Activated T-helper 1 cell treated with anti-CD3 and anti-CD28 coated beads, Interleukin-12 subunit alpha, Interleukin-12 subunit beta, Interleukin-2, Interleukin-4 antibody, amounts not matched to agents 30 ng/mL and 10 ng/mL and 1 ng/mL, durations not matched to agents 14 hours and 24 hours and 36 hours (primary cell): ENCODE results near the gene EIF4E2. TPM values are rescaled to one million over a fixed set of nuclear protein-coding genes. Genes with fewer than 3 reads are reported as not detected.

ENCODE experiments used
- DNase-seq: peaks from one replicate; pipeline ENCODE4 v3.0.0; 2021; ENCODE audit warnings: low spot score
- H3K27ac Mint-ChIP-seq: one replicate; pipeline ENCODE4 v1.8.0; 2021; ENCODE audit warnings: mild to moderate bottlenecking, mixed read lengths
- H3K27me3 Mint-ChIP-seq: one replicate; pipeline ENCODE4 v1.8.0; 2022; ENCODE audit warnings: mild to moderate bottlenecking, moderate library complexity, mixed read lengths; ENCODE audit not compliant: insufficient read depth
- H3K36me3 Mint-ChIP-seq: one replicate; pipeline ENCODE4 v1.8.0; 2021; ENCODE audit warnings: low read depth, mixed read lengths
- H3K4me1 Mint-ChIP-seq: one replicate; pipeline ENCODE4 v1.8.0; 2021; ENCODE audit warnings: low read depth, mixed read lengths
- H3K4me3 Mint-ChIP-seq: one replicate; pipeline ENCODE4 v1.8.0; 2021; ENCODE audit warnings: mild to moderate bottlenecking, moderate library complexity, mixed read lengths
- H3K9me3 Mint-ChIP-seq: one replicate; pipeline ENCODE4 v1.8.0; 2021; ENCODE audit warnings: mixed read lengths
- intact Hi-C: fragments of 100-400 bp; cut with micrococcal nuclease; formaldehyde crosslinking; loops from one replicate; pipeline ENCODE4 v1.15.1; 2024
- total RNA-seq: library from RNA; stranded (reverse); gene quantifications from 2 replicates; pipeline ENCODE4 v1.2.3, GENCODE V29; 2022

Gene EIF4E2
- total RNA-seq, 1 donor from 2014 or later, result 94.3 TPM

GRCh38 chr2:232513353-232513752 is 37.1 kb upstream of the EIF4E2 start:
- intact Hi-C loops, result no loop called here
- no peaks in the 10 kb centered on the region for H3K36me3 Mint-ChIP-seq
- H3K4me1 Mint-ChIP-seq, result no peaks in the 10 kb centered on the region
- H3K27me3 Mint-ChIP-seq, result peaks cover 12% of the 10 kb centered on the region
- DNase-seq, result no peak
- no peak overlapping the region for H3K27ac Mint-ChIP-seq
- H3K4me3 Mint-ChIP-seq, result no peak overlapping the region
- no peaks in the 10 kb centered on the region for H3K9me3 Mint-ChIP-seq

- Mint-ChIP-seq H3K36me3 (no peaks in the 10 kb centered on the region), H3K4me1 (no peaks in the 10 kb centered on the region), H3K27me3 (peaks cover 9% of the 10 kb centered on the region), H3K4me3 (no peak overlapping the region), H3K27ac (no peak overlapping the region), H3K9me3 (no peaks in the 10 kb centered on the region)
- intact Hi-C loops, result no loop called here
- DNase-seq, result no peak
These were observed 34.9 kb upstream of the EIF4E2 start for GRCh38 chr2:232515639-232516038.

- H3K4me3 Mint-ChIP-seq, result no peak overlapping the region
- no peaks in the 10 kb centered on the region for H3K36me3 Mint-ChIP-seq
- intact Hi-C loops, result no loop called here
- DNase-seq, result no peak
- H3K27me3 Mint-ChIP-seq, result peaks cover 10% of the 10 kb centered on the region
- no peaks in the 10 kb centered on the region for H3K4me1 Mint-ChIP-seq
- H3K9me3 Mint-ChIP-seq, result no peaks in the 10 kb centered on the region
- H3K27ac Mint-ChIP-seq, result no peak overlapping the region
These were observed 33.9 kb upstream of the EIF4E2 start for GRCh38 chr2:232516551-232516950.

- Mint-ChIP-seq H3K4me3 (no peak overlapping the region), H3K27ac (no peak overlapping the region), H3K9me3 (no peaks in the 10 kb centered on the region), H3K4me1 (no peaks in the 10 kb centered on the region), H3K36me3 (no peaks in the 10 kb centered on the region), H3K27me3 (peaks cover 20% of the 10 kb centered on the region)
- intact Hi-C loops, result no loop called here
- DNase-seq, result no peak
These were observed 31.6 kb upstream of the EIF4E2 start for GRCh38 chr2:232518844-232519243.

- H3K27ac Mint-ChIP-seq, result no peak within 1 kb of the TSS
- no peaks in the 10 kb centered on the region for H3K36me3 Mint-ChIP-seq
- H3K4me3 Mint-ChIP-seq, result no peak within 1 kb of the TSS
- no peaks in the 10 kb centered on the region for H3K9me3 Mint-ChIP-seq
- intact Hi-C loops, result loop anchor here (10.0 kb wide), 1 partner anchor 595 kb away; the partner anchor contains the start of gene NPPC
- H3K4me1 Mint-ChIP-seq, result no peaks in the 10 kb centered on the region
- H3K27me3 Mint-ChIP-seq, result peaks cover 23% of the 10 kb centered on the region
- no peak for DNase-seq
These were observed 30.7 kb upstream of the EIF4E2 start, which contains the start of gene PRSS56 for GRCh38 chr2:232519581-232520438. Gene PRSS56, plus strand, starts transcription at chr2:232520388. Its CDS starts 211 bp downstream, at chr2:232520599.

- Mint-ChIP-seq H3K4me1 (no peaks in the 10 kb centered on the region), H3K27me3 (peaks cover 23% of the 10 kb centered on the region), H3K9me3 (no peaks in the 10 kb centered on the region), H3K27ac (no peak overlapping the region), H3K36me3 (no peaks in the 10 kb centered on the region), H3K4me3 (no peak overlapping the region)
- DNase-seq, result no peak
- intact Hi-C loops, result loop anchor here (10.0 kb wide), 1 partner anchor 596 kb away; the partner anchor contains the start of gene NPPC
These were observed 30.0 kb upstream of the EIF4E2 start for GRCh38 chr2:232520489-232520888.

GRCh38 chr2:232521098-232521497 is 29.4 kb upstream of the EIF4E2 start:
- no peaks in the 10 kb centered on the region for H3K36me3 Mint-ChIP-seq
- H3K4me3 Mint-ChIP-seq, result no peak overlapping the region
- H3K9me3 Mint-ChIP-seq, result no peaks in the 10 kb centered on the region
- peaks cover 23% of the 10 kb centered on the region for H3K27me3 Mint-ChIP-seq
- H3K4me1 Mint-ChIP-seq, result no peaks in the 10 kb centered on the region
- intact Hi-C loops, result loop anchor here (10.0 kb wide), 1 partner anchor 596 kb away; the partner anchor contains the start of gene NPPC
- no peak overlapping the region for H3K27ac Mint-ChIP-seq
- DNase-seq, result no peak

GRCh38 chr2:232521959-232522622 is 28.4 kb upstream of the EIF4E2 start:
- DNase-seq, result peak; percentile 45
- Mint-ChIP-seq H3K27ac (no peak overlapping the region), H3K27me3 (peaks cover 23% of the 10 kb centered on the region), H3K36me3 (no peaks in the 10 kb centered on the region), H3K9me3 (no peaks in the 10 kb centered on the region), H3K4me3 (no peak overlapping the region), H3K4me1 (no peaks in the 10 kb centered on the region)
- intact Hi-C loops, result loop anchor here (2.0 to 10.0 kb wide), 2 partner anchors 77 to 597 kb away; partner anchors contain the start of gene NPPC

GRCh38 chr2:232522623-232523401 is 27.7 kb upstream of the EIF4E2 start:
- H3K4me1 Mint-ChIP-seq, result no peaks in the 10 kb centered on the region
- no peak for DNase-seq
- H3K27me3 Mint-ChIP-seq, result peaks cover 24% of the 10 kb centered on the region
- H3K27ac Mint-ChIP-seq, result no peak overlapping the region
- H3K9me3 Mint-ChIP-seq, result no peaks in the 10 kb centered on the region
- intact Hi-C loops, result loop anchor here (2.0 to 10.0 kb wide), 2 partner anchors 78 to 598 kb away; partner anchors contain the start of gene NPPC
- H3K4me3 Mint-ChIP-seq, result no peak overlapping the region
- no peaks in the 10 kb centered on the region for H3K36me3 Mint-ChIP-seq

- intact Hi-C loops, result loop anchor here (2.0 to 10.0 kb wide), 2 partner anchors 79 to 599 kb away; partner anchors contain the start of gene NPPC
- H3K27ac Mint-ChIP-seq, result no peak overlapping the region
- DNase-seq, result no peak
- no peaks in the 10 kb centered on the region for H3K4me1 Mint-ChIP-seq
- H3K36me3 Mint-ChIP-seq, result no peaks in the 10 kb centered on the region
- H3K9me3 Mint-ChIP-seq, result no peaks in the 10 kb centered on the region
- H3K27me3 Mint-ChIP-seq, result peaks cover 27% of the 10 kb centered on the region
- no peak overlapping the region for H3K4me3 Mint-ChIP-seq
These were observed 27.1 kb upstream of the EIF4E2 start for GRCh38 chr2:232523402-232523681.

- no peak overlapping the region for H3K27ac Mint-ChIP-seq
- peaks cover 32% of the 10 kb centered on the region for H3K27me3 Mint-ChIP-seq
- intact Hi-C loops, result loop anchor here (2.0 to 10.0 kb wide), 2 partner anchors 79 to 599 kb away; partner anchors contain the start of gene NPPC
- no peaks in the 10 kb centered on the region for H3K9me3 Mint-ChIP-seq
- peak overlapping the region; percentile 5 for H3K4me3 Mint-ChIP-seq
- peaks cover 3% of the 10 kb centered on the region for H3K4me1 Mint-ChIP-seq
- DNase-seq, result no peak
- H3K36me3 Mint-ChIP-seq, result no peaks in the 10 kb centered on the region
These were observed 26.5 kb upstream of the EIF4E2 start for GRCh38 chr2:232523682-232524597.

- no peaks in the 10 kb centered on the region for H3K36me3 Mint-ChIP-seq
- DNase-seq, result no peak
- no peak overlapping the region for H3K4me3 Mint-ChIP-seq
- H3K27me3 Mint-ChIP-seq, result peaks cover 33% of the 10 kb centered on the region
- intact Hi-C loops, result loop anchor here (10.0 kb wide), 1 partner anchor 600 kb away; the partner anchor contains the start of gene NPPC
- peaks cover 6% of the 10 kb centered on the region for H3K4me1 Mint-ChIP-seq
- no peaks in the 10 kb centered on the region for H3K9me3 Mint-ChIP-seq
- no peak overlapping the region for H3K27ac Mint-ChIP-seq
These were observed 25.7 kb upstream of the EIF4E2 start for GRCh38 chr2:232524771-232525170.
